Right lobe of liver (tissue), 4 donors: ENCODE measurements around the gene DOCK10.
A peak's percentile ranks its signal among the peaks of the same experiment; 100 is the strongest.

Experiments
- POLR2A ChIP-seq: fragments of 450-650 bp; IDR thresholded peaks from one replicate; pipeline ENCODE4 v1.6.1; 2017; ENCODE audit warnings: antibody characterized with exemption, mild to moderate bottlenecking
- TF ChIP-seq, protein P1 (sequence below), 4 donors: fragments of 200-600 bp in 3 of 4; fragments of 450-650 bp in 1 of 4; IDR thresholded peaks; one replicate each; pipeline versions ENCODE4 v1.5.1 to v1.8.0; 2016 to 2022; ENCODE audit warnings: antibody characterized with exemption in 4 of 4, mild to moderate bottlenecking in 2 of 4
- donor health status: DM: no; HTN: no; CAD: no.
- donor health status: DM: no; HTN: no; CAD: no.
- donor health status: DM: no; HTN: yes; CAD: no.

DNA sequence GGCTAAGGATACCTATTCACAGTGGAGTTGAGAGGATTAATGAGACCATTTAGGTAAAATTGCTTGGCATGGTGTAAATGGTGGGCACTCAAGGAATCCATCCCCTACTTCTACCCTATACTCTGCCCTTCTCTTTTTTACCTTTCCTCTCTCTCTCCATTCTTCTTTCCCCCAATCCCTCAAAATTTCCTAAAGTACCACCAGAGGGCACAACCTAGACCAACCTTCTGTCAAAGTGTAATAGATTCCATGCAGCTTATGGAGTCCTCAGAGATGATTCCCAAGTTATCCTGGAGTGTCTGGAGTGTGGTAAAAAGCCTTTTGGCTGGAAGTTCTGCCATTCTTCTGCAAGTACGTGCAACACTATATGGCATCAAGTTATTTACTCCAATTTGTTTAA, 293.1 kb downstream of the DOCK10 start:
- TF ChIP-seq, protein P1, sequence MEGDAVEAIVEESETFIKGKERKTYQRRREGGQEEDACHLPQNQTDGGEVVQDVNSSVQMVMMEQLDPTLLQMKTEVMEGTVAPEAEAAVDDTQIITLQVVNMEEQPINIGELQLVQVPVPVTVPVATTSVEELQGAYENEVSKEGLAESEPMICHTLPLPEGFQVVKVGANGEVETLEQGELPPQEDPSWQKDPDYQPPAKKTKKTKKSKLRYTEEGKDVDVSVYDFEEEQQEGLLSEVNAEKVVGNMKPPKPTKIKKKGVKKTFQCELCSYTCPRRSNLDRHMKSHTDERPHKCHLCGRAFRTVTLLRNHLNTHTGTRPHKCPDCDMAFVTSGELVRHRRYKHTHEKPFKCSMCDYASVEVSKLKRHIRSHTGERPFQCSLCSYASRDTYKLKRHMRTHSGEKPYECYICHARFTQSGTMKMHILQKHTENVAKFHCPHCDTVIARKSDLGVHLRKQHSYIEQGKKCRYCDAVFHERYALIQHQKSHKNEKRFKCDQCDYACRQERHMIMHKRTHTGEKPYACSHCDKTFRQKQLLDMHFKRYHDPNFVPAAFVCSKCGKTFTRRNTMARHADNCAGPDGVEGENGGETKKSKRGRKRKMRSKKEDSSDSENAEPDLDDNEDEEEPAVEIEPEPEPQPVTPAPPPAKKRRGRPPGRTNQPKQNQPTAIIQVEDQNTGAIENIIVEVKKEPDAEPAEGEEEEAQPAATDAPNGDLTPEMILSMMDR (IDR thresholded peaks at IDR 0.05): peak; percentile 35 to 48 (median 38)
- no peak for TF ChIP-seq POLR2A
